Liver (tissue), 9 donors: ENCODE results near the gene ILDR1. TPM values are rescaled to one million over a fixed set of nuclear protein-coding genes. Genes with fewer than 3 reads are reported as not detected.

Source experiments
- DNase-seq: peaks from one replicate; pipeline ENCODE4 v3.0.0-alpha.2; 2017; ENCODE audit warnings: low spot score
- H3K27ac ChIP-seq, 2 donors: one replicate each; pipeline ENCODE4 v1.7.0; 2013; ENCODE audit warnings: inconsistent platforms in 2 of 2, low read length in 2 of 2, control low read depth in 1 of 2, low read depth in 1 of 2, mild to moderate bottlenecking in 1 of 2
- H3K27me3 ChIP-seq, 4 donors: one replicate each; pipeline versions ENCODE4 v1.6.1 to v1.7.0; 2013; ENCODE audit warnings: low read length in 3 of 4, inconsistent platforms in 1 of 4, mild to moderate bottlenecking in 1 of 4, moderate library complexity in 1 of 4; ENCODE audit not compliant: control insufficient read depth in 4 of 4, insufficient read depth in 4 of 4
- H3K36me3 ChIP-seq, 4 donors: one replicate each; pipeline versions ENCODE4 v1.6.1 to v1.7.0; 2013; ENCODE audit warnings: low read length in 3 of 4, mild to moderate bottlenecking in 3 of 4, low read depth in 1 of 4, moderate library complexity in 1 of 4; ENCODE audit not compliant: control insufficient read depth in 4 of 4, insufficient read depth in 3 of 4
- H3K4me1 ChIP-seq, 4 donors: one replicate each; pipeline versions ENCODE4 v1.6.1 to v1.7.0; 2013; ENCODE audit warnings: low read length in 3 of 4, mild to moderate bottlenecking in 3 of 4, moderate library complexity in 1 of 4; ENCODE audit not compliant: control insufficient read depth in 4 of 4, insufficient read depth in 4 of 4
- H3K4me3 ChIP-seq, 3 donors: one replicate each; pipeline versions ENCODE4 v1.6.1 to v1.7.0; 2013; ENCODE audit warnings: low read length in 3 of 3, control low read depth in 1 of 3, low read depth in 1 of 3, mild to moderate bottlenecking in 1 of 3
- H3K9ac ChIP-seq, 2 donors: one replicate each; pipeline ENCODE4 v1.7.0; 2013; ENCODE audit warnings: low read length in 2 of 2, mild to moderate bottlenecking in 2 of 2, moderate library complexity in 2 of 2, control low read depth in 1 of 2, low read depth in 1 of 2
- H3K9me3 ChIP-seq, 4 donors: one replicate each; pipeline versions ENCODE4 v1.6.1 to v1.7.0; 2013; ENCODE audit warnings: low read length in 3 of 4; ENCODE audit not compliant: control insufficient read depth in 4 of 4
- CTCF ChIP-seq: fragments of 150-350 bp; IDR thresholded peaks from 2 replicates; pipeline ENCODE4 v1.5.1; 2017; ENCODE audit warnings: improper control_type of control experiment, low read depth, low read length; ENCODE audit not compliant: missing input control
- GABPA ChIP-seq, 2 donors: IDR thresholded peaks in 1 of 2; conservative IDR thresholded peaks in 1 of 2; 2 replicates each; pipeline ENCODE4 v1.6.1; 2016; ENCODE audit warnings: antibody characterized with exemption in 2 of 2, mild to moderate bottlenecking in 1 of 2, moderate library complexity in 1 of 2
- JUND ChIP-seq, 2 donors: IDR thresholded peaks; 2 replicates each; pipeline ENCODE4 v1.6.1; 2016; ENCODE audit warnings: antibody characterized with exemption in 2 of 2
- MAX ChIP-seq: IDR thresholded peaks from 2 replicates; pipeline ENCODE4 v1.6.1; 2016; ENCODE audit warnings: antibody characterized with exemption
- NR2F2 ChIP-seq: IDR thresholded peaks from 2 replicates; pipeline ENCODE4 v1.6.1; 2016; ENCODE audit warnings: antibody characterized with exemption
- REST ChIP-seq: IDR thresholded peaks from 2 replicates; pipeline ENCODE4 v1.6.1; 2016; ENCODE audit warnings: antibody characterized with exemption, mild to moderate bottlenecking
- YY1 ChIP-seq: IDR thresholded peaks from 2 replicates; pipeline ENCODE4 v1.6.1; 2016; ENCODE audit warnings: antibody characterized with exemption, mild to moderate bottlenecking
- ZBTB33 ChIP-seq: IDR thresholded peaks from 2 replicates; pipeline ENCODE4 v1.6.1; 2016; ENCODE audit warnings: antibody characterized with exemption
- WGBS: extraction: QIAGEN DNeasy Blood & Tissue Kit; methylation state at CpG from one replicate; pipeline ENCODE4 v1.1.7; 2013; 5-methylcytosine and 5-hydroxymethylcytosine counted together
- polyA plus RNA-seq, 2 donors: library from polyadenylated mRNA; stranded (reverse) in 1 of 2; unstranded in 1 of 2; fragments of 200-250 nt in 1 of 2; fragments of >200 nt in 1 of 2; fragmentation: Nextera tagmentation in 1 of 2; extraction: Ambion mirVana in 1 of 2; gene quantifications; one replicate each; pipeline versions ENCODE4 v1.2.1 to v1.2.3, GENCODE V29; 2013 to 2015
- total RNA-seq, 2 donors: library from RNA; depleted of rRNA; stranded (reverse); fragments of >200 nt; gene quantifications; one replicate each; pipeline ENCODE4 v1.2.3, GENCODE V29; 2014
- TF ChIP-seq, protein P1 (sequence below): IDR thresholded peaks from 2 replicates; pipeline ENCODE4 v1.6.1; 2016; ENCODE audit warnings: antibody characterized with exemption
- donor health status: healthy.
- donor health status: healthy.
- donor health status: healthy.
- donor health status: healthy.
- donor health status: healthy.

The ILDR1 gene
- total and polyA plus RNA-seq, 4 donors, result 0.07 to 1.7 (median 0.19) TPM

GRCh38 chr3:122067214-122067550 lies 45.1 kb upstream of the ILDR1 start (continued):
- TF ChIP-seq CTCF (no peak), NR2F2 (no peak)

- DNase-seq, result no peak
- no peak overlapping the region for H3K27ac ChIP-seq
- WGBS, result 58% methylated on average over 6 of the region's 6 CpGs
Observed at GRCh38 chr3:122066331-122067213, 44.5 kb upstream of the ILDR1 start.

More at GRCh38 chr3:122066331-122067213, 44.5 kb upstream of the ILDR1 start:
- Histone ChIP-seq H3K4me3 (no peak overlapping the region), H3K36me3 (no peaks in the 10 kb centered on the region), H3K9ac (no peak overlapping the region), H3K4me1 (no peaks in the 10 kb centered on the region), H3K9me3 (no peaks in the 10 kb centered on the region), H3K27me3 (no peaks in the 10 kb centered on the region)
- TF ChIP-seq MAX, result no peak
- TF ChIP-seq ZBTB33, result no peak
- TF ChIP-seq, protein P1, sequence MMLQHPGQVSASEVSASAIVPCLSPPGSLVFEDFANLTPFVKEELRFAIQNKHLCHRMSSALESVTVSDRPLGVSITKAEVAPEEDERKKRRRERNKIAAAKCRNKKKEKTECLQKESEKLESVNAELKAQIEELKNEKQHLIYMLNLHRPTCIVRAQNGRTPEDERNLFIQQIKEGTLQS, result no peak
- TF ChIP-seq JUND (IDR thresholded peaks at IDR 0.05), result no peak
- TF ChIP-seq GABPA (IDR thresholded peaks at IDR 0.05 in 1 of 2, conservative IDR thresholded peaks at IDR 0.05 in 1 of 2), result no peak
- no peak for TF ChIP-seq YY1
- no peak for TF ChIP-seq CTCF
- no peak for TF ChIP-seq REST
